ENCODE data around the gene GALNT16.
"Not testable (repeated sequence)": the region's sequence is repeated elsewhere in the genome, so short reads cannot be mapped to it uniquely, and the experiment has no call there.

GALNT16 gene

DNA sequence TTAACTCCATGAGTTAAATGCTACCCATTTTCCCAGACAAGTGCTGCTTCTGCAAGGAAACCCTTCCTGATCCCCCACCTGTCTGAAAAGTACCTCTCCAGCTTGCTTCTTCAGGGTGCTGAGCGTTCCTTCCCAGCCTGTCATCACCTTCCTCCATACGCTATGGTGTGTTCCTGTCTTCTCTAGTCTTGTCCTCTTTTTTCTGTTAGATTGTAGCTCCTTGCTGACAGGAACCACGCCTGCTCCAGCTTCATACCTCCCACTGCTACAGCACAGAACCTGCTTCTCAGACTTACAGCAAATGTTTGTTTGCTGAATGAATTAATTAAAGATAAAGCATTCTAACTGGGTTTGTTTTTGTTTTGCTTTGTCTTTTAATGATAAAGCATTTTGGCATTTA, 99.0 kb downstream of the GALNT16 start:
- no peak for DNase-seq (ENCODE audit: extremely low read depth in 1 of 2, low read depth in 1 of 2)

GRCh38 chr14:69360438-69361108, 100.6 kb downstream of the GALNT16 start:
- DNase-seq (ENCODE audit: extremely low read depth in 1 of 2, low read depth in 1 of 2): no peak

DNA sequence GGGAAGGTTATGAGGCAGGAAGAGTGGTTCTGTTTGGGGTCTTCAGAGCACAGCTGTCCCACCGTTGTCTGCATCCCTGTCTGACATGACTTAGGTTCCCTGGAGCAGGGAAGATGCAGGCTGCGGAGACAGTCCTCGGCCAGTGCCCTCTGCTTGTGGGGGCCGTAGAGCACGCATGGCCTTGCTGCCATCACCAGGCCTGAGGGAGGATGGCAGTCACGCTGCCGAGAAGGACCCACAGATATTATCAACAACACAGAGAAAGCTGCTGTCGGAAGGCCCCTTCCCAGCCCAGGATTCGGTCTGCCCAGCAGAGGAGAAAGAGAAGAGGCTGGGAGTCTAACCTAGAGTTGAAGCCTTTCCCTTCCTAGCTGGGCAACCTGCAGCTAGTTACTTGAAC, 103.1 kb downstream of the GALNT16 start:
- DNase-seq (ENCODE audit: extremely low read depth in 1 of 2, low read depth in 1 of 2): no peak

- no peak for DNase-seq (ENCODE audit: extremely low read depth in 1 of 2, low read depth in 1 of 2)
These were observed 104.0 kb downstream of the GALNT16 start for GRCh38 chr14:69363964-69364363.

DNA sequence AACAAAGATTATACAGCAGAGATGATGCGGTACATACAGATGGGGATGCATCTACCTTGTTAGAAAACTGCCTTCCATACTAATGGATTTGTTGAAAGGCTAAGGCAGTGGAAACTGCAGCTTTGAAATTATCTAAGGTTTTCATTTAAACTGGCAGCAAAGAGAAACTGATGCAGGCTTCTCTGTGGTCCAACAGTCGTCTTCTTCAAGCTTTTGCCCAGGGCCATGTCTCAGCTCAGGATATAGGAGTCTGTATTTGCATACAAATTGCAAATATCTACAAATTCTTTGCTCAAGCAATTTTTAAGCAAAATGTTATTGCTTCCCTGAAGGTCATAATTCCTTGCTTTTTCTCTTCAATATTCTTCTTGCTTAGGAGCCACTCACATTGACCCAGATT, 104.4 kb downstream of the GALNT16 start:
- no peak for DNase-seq (ENCODE audit: extremely low read depth in 1 of 2, low read depth in 1 of 2)

DNA sequence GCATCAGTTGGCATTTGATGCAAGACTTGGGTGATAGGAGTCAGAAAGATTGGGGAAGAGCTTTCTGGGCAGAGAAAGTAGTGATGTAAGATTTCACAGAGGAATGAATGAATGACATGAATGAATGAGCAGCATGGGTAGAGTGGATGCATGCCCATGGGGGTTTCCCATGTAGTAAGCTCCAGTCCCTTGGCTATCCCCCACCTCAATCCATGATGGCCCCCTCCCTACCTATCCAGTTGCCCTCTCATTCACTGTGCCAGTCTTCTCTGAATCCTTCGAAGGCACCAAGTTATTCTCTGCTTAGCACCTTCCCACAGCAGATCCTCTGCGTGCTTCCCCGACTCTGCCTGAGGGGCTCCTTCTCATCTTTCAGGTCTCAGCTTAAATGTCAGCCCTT, 106.1 kb downstream of the GALNT16 start:
- no peak for DNase-seq (ENCODE audit: extremely low read depth in 1 of 2, low read depth in 1 of 2)

GRCh38 chr14:69366761-69367160, 106.8 kb downstream of the GALNT16 start:
- no peak for DNase-seq (ENCODE audit: extremely low read depth in 1 of 2, low read depth in 1 of 2)

DNA sequence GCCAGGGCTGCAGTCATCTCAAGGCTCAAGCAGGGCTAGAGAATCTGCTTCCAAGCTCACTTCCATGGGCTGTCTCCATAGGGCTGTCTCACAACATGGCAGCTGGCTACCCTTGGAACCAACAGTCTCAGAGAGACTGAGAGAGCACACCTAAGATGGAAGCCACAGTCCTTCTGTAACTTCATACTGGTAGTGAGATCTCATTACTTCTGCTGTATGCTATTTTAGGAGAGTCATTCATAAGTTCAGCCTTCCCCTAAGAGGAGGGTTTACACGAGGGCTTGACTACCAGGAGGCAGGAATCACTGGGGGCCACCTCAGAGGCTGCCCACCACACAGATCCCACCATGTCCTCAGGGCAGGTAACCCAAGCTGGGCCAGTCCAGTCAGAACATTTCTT, 108.4 kb downstream of the GALNT16 start:
- no peak for DNase-seq (ENCODE audit: extremely low read depth in 1 of 2, low read depth in 1 of 2)

- no peak for DNase-seq (ENCODE audit: extremely low read depth in 1 of 2, low read depth in 1 of 2)
These were observed 110.1 kb downstream of the GALNT16 start for GRCh38 chr14:69370061-69370460.

DNA sequence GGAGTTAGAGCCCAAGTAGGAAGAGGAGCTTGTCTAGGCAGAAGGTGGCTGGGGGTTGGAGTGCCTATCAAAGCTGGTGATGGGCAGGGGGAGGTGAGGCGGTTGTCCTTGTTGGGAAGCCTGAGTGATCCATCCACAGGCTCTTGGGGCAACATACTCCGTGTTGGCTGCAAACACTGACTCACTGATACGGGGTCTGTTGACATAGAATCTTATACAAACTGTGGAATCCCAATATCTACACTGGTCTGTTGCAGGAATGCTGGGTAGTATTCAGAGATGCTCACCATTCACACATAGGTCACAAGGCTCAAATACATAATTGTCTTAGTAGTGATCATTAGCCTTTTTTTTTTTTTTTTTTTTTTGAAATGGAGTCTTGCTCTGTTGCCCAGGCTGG, 112.2 kb downstream of the GALNT16 start:
- no peak for DNase-seq (ENCODE audit: extremely low read depth in 1 of 2, low read depth in 1 of 2)

- DNase-seq (ENCODE audit: extremely low read depth in 1 of 2, low read depth in 1 of 2): no peak
These were observed 113.1 kb downstream of the GALNT16 start for GRCh38 chr14:69373104-69373503.

DNA sequence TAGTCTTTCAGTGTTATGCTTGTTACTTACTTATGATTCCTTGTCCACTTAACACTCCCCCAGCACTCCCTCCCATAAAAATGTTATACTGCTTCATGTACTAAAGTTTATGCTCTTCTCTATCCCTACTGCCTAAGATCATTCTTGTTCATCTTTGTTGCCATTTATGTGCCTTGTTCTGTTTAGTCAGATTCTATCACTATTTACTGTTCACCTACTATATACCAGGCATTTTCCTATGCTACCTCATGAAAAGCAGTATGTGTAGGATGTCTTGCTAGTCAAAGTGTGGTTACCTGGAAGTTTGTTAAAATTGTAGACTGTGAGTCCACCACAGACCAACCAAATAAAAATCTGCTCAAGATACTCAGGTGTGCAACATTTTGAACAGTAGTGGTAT, 114.3 kb downstream of the GALNT16 start:
- no peak for DNase-seq (ENCODE audit: extremely low read depth in 1 of 2, low read depth in 1 of 2)

GRCh38 chr14:69375182-69375581, 115.2 kb downstream of the GALNT16 start:
- DNase-seq (ENCODE audit: extremely low read depth in 1 of 2, low read depth in 1 of 2): no peak

GRCh38 chr14:69375722-69376121, 115.8 kb downstream of the GALNT16 start:
- no peak for DNase-seq (ENCODE audit: extremely low read depth in 1 of 2, low read depth in 1 of 2)

- no peak for DNase-seq (ENCODE audit: extremely low read depth in 1 of 2, low read depth in 1 of 2)
These were observed 116.5 kb downstream of the GALNT16 start for GRCh38 chr14:69376439-69376838.

DNA sequence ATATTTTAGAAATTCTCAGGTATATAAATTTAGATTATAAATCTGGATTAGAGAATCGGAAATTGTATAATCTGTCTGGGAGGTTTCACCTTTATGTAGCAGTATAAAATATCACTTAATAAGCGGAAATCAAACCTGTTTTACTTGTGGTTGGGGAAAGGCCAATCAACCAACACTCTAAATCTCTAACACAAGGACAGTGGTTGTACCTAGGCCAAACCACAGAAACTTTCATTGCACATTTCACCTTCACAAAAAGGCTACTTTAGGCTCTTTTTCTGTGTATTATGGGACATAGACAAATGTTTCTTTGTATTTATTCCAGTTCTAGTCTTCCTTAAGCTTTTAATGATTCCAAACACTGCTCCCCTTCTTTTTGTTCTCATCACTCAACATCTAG, 118.3 kb downstream of the GALNT16 start:
- DNase-seq (ENCODE audit: extremely low read depth in 1 of 2, low read depth in 1 of 2): no peak

- DNase-seq (ENCODE audit: extremely low read depth in 1 of 2, low read depth in 1 of 2): no peak
These were observed 127.4 kb downstream of the GALNT16 start for GRCh38 chr14:69387311-69387710.

- not testable (repeated sequence) for DNase-seq (ENCODE audit: extremely low read depth in 1 of 2, low read depth in 1 of 2)
These were observed 131.4 kb downstream of the GALNT16 start for GRCh38 chr14:69391400-69391799.

DNA sequence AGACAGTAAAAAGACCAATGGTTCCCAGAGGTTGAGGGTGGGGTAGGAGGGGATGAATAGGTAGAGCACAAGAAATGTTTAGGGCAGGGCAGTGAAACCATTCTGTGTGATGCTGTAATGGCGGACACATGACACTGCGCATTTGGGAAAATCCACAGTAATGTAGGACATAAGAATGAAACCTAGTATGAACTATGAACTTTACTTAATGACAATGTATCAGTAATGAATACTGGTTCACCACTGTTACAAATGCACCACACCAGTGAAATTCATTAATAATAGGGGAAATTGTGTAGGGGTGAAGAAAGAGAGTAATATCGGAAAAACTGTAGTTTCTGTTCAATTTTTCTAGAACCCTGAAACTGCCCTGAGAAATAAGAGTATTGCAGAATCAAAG, 132.5 kb downstream of the GALNT16 start:
- DNase-seq (ENCODE audit: extremely low read depth in 1 of 2, low read depth in 1 of 2): no peak

DNA sequence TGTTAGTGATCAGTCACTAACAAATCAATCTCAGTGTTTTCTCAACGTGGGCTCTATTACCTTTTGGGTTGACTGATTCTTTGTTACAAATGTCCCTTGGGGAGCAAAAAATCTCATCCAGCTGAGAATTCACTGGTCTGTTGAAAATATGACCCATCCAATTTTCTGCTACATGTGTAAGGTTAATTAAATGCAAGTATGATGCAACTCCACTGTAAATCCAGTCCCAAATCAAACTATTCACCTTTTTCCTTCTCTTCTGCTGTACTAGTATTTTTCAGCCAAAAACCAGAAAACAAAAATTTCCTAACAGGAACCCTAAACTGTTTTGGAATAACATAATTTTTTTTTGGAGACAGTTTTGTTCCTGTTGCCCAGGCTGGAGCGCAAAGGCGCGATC, 136.0 kb downstream of the GALNT16 start:
- DNase-seq (ENCODE audit: extremely low read depth in 1 of 2, low read depth in 1 of 2): no peak

DNA sequence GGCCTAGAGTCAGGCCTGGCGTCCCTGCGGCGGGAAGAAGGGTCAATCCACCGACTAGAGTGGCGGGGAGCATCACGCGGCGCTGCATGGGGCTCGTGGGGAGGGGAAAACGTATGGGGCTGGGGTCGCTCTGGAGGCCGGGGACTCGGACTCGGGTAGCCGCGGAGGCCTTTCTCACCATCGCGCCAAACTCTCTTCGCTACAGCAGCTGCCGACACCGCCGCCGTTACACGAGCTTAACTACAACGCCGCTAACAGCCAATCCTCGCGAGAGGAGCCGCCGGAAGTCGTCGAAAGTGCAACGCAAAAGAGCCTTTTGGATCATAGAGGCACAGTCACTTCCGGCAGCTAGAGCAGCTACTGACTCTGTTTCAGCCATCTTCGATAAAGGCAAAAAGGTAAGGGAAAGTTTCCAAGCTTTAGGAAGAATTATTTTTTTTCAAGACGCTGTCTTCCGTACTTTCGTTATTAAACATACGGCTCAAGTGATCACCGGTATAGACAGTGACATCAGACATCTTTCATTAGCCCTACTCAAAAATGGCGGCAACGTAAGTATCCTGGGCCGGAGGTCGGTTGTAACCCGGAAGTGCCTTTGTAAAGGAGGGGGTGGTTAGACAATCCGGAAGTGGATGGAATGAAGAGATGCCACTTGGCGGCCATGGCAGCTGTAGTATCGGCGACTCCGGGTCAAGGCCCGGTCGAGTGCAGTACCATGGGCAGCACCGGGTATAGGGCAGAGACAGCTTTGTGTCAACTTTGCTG, 138.3 kb downstream of the GALNT16 start, which contains the start of the genes ERH and SLC39A9:
Gene ERH (minus strand): TSS at position 247 of the 765 bp plus-strand sequence. CDS start 66 bp downstream, at position 181.
Gene SLC39A9 (plus strand): TSS at position 640 of the 765 bp plus-strand sequence. CDS start 678 bp downstream, outside the sequence.
- peak; percentile 86 to 91 for DNase-seq (ENCODE audit: extremely low read depth in 1 of 2, low read depth in 1 of 2)

DNA sequence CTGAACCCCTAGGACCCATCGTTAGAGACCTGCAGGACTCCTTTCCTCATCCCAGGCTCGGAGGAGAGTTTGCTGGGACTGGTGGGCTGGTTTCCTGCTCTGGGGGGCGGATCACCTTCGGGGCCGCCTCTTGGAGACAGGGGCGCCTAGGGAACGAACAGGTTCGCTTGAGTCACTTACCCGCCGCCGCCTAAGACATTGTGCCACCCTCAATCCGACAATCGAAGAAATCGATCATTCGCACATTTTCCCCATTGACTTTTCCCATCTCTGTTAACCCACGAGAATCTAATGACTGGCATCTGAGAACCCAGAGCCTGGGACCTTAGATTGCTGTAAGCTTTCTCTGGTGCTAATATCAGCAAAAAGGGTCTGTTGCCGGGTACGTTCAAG, 138.9 kb downstream of the GALNT16 start:
- no peak for DNase-seq (ENCODE audit: extremely low read depth in 1 of 2, low read depth in 1 of 2)

All from activated CD8-positive, alpha-beta memory T cell treated with anti-CD3 and anti-CD28 coated beads for 1 hour (primary cell).